HepG2 (cell line): ENCODE measurements around the gene BST2.

ENCODE experiments used
- CTCF ChIP-seq: sonication (generic); formaldehyde crosslinking; IDR thresholded peaks from 2 replicates; pipeline ENCODE4 v1.5.0; 2020; ENCODE audit warnings: mild to moderate bottlenecking, missing genetic modification reagents, moderate library complexity
- GLMP ChIP-seq: sonication (generic); formaldehyde crosslinking; IDR thresholded peaks from 2 replicates; pipeline ENCODE4 v1.9.0; 2021; ENCODE audit warnings: missing genetic modification reagents, mild to moderate bottlenecking, borderline replicate concordance
- JUN ChIP-seq: sonication (generic); formaldehyde crosslinking; IDR thresholded peaks from 2 replicates; pipeline ENCODE4 v1.4.0; 2020; ENCODE audit warnings: mild to moderate bottlenecking, missing genetic modification reagents
- KDM1A ChIP-seq: IDR thresholded peaks from 2 replicates; pipeline ENCODE4 v1.6.1; 2016; ENCODE audit warnings: missing compliant biosample characterization
- POLR2A ChIP-seq, 2 experiments: IDR thresholded peaks; 2 replicates each; pipeline ENCODE4 v1.6.1; 2011; ENCODE audit warnings: low read depth in 2 of 2, low read length in 2 of 2, mild to moderate bottlenecking in 1 of 2, moderate library complexity in 1 of 2; ENCODE audit not compliant: insufficient read depth in 1 of 2
- REST ChIP-seq, 2 experiments: IDR thresholded peaks; 2 replicates each; pipeline ENCODE4 v1.6.1; 2011 to 2012; ENCODE audit warnings: low read length in 2 of 2, borderline replicate concordance in 1 of 2, low read depth in 1 of 2, mild to moderate bottlenecking in 1 of 2, moderate library complexity in 1 of 2
- USF2 ChIP-seq, 2 experiments: sonication (generic) in 1 of 2; formaldehyde crosslinking in 1 of 2; IDR thresholded peaks; 2 replicates each; pipeline versions ENCODE4 v1.5.1 to v1.6.1; 2011 to 2020; ENCODE audit warnings: borderline replicate concordance in 1 of 2, low read depth in 1 of 2, low read length in 1 of 2, mild to moderate bottlenecking in 1 of 2, missing genetic modification reagents in 1 of 2, moderate library complexity in 1 of 2
- WIZ ChIP-seq: sonication (generic); formaldehyde crosslinking; IDR thresholded peaks from 2 replicates; pipeline ENCODE4 v1.5.1; 2020; ENCODE audit warnings: mild to moderate bottlenecking, missing genetic modification reagents

- TF ChIP-seq CTCF (no peak), GLMP (no peak), KDM1A (CRISPR knock-in tag) (no peak), JUN (no peak), WIZ (CRISPR knock-in tag) (no peak), USF2 (IDR thresholded peaks at IDR 0.05; ENCODE audit: low read depth, low read length) (no peak), USF2 (CRISPR knock-in tag; IDR thresholded peaks at IDR 0.05; ENCODE audit: borderline replicate concordance) (no peak), POLR2A (IDR thresholded peaks at IDR 0.05; ENCODE audit: insufficient read depth in 1 of 2, low read depth in 2 of 2, low read length in 2 of 2) (no peak), REST (IDR thresholded peaks at IDR 0.05; ENCODE audit: borderline replicate concordance in 1 of 2, low read depth in 1 of 2, low read length in 2 of 2) (no peak)
Measured at GRCh38 chr19:17401628-17402027, 3.8 kb downstream of the BST2 start.
